Astrocyte of the spinal cord (primary cell): ENCODE measurements around the gene PACSIN2.

Experiments used
- DNase-seq: peaks from one replicate; pipeline ENCODE4 v3.0.0; 2011; ENCODE audit warnings: low read depth, low spot score
- H3K4me3 ChIP-seq: 2 replicates; pipeline ENCODE4 v1.5.1; 2011; ENCODE audit warnings: low read depth, mild to moderate bottlenecking, low read length, moderate library complexity
- CTCF ChIP-seq: IDR thresholded peaks from 2 replicates; pipeline ENCODE4 v1.5.1; 2012; ENCODE audit warnings: low read depth, mild to moderate bottlenecking, low read length, inconsistent platforms
- in situ Hi-C: cut with HindIII; loops from 2 replicates; pipeline ENCODE4 v1.10.0; 2017; ENCODE audit warnings: low sequenced_read_pairs

PACSIN2 gene

GRCh38 chr22:42883121-42883520 is 131.8 kb downstream of the PACSIN2 start:
- DNase-seq, result no peak
- TF ChIP-seq CTCF, result no peak
- in situ Hi-C loops, result no loop called here
- H3K4me3 ChIP-seq, result no peak overlapping the region

- in situ Hi-C loops, result no loop called here
- no peak overlapping the region for H3K4me3 ChIP-seq
- no peak for TF ChIP-seq CTCF
- DNase-seq, result no peak
Measured at GRCh38 chr22:42881982-42882656, 132.8 kb downstream of the PACSIN2 start.

DNA sequence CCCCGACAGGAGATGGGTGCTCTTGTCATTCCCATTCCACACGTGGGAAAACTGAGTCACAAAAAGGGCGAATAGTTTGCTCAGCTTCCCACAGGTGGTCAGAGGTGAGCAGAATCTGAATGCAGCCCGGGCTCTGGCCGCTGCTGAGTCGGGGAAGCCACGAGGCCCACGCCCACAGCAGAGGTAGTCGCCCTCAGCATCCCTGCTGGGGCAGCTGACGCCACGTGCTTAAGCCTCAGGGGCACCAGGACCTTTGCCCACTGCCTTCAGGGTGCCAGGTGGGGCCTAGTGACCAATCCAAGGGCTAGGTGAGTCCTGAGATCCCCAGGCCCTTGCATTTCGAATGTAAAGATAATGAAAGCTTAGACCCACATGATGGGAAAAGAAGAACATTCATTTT is 133.7 kb downstream of the PACSIN2 start:
- no peak overlapping the region for H3K4me3 ChIP-seq
- no peak for DNase-seq
- in situ Hi-C loops, result no loop called here
- TF ChIP-seq CTCF, result no peak

- peak; percentile 37 for TF ChIP-seq CTCF
- in situ Hi-C loops, result no loop called here
- DNase-seq, result no peak
- H3K4me3 ChIP-seq, result no peak overlapping the region
Measured at GRCh38 chr22:42880815-42881214, 134.1 kb downstream of the PACSIN2 start.

GRCh38 chr22:42879371-42880021 is 135.5 kb downstream of the PACSIN2 start:
- no peak for DNase-seq
- in situ Hi-C loops, result no loop called here
- no peak overlapping the region for H3K4me3 ChIP-seq
- no peak for TF ChIP-seq CTCF

- in situ Hi-C loops, result no loop called here
- no peak for TF ChIP-seq CTCF
Measured at GRCh38 chr22:42878561-42879305, 136.2 kb downstream of the PACSIN2 start.

More at GRCh38 chr22:42878561-42879305, 136.2 kb downstream of the PACSIN2 start:
- H3K4me3 ChIP-seq, result no peak overlapping the region
- DNase-seq, result no peak
